ENCODE measurements around the gene SIK3.

The SIK3 gene

GRCh38 chr11:116911976-116912734, 186.1 kb downstream of the SIK3 start:
- DNase-seq (ENCODE audit: low read depth): no peak
- no peak overlapping the region for H3K4me3 ChIP-seq (ENCODE audit: control insufficient read depth, low read depth, low read length)
- TF ChIP-seq CTCF (IDR thresholded peaks at IDR 0.05; ENCODE audit: control insufficient read depth, insufficient read depth, low read depth, low read length, missing control alignments): no peak

- TF ChIP-seq CTCF (IDR thresholded peaks at IDR 0.05; ENCODE audit: control insufficient read depth, insufficient read depth, low read depth, low read length, missing control alignments): no peak
- no peak overlapping the region for H3K4me3 ChIP-seq (ENCODE audit: control insufficient read depth, low read depth, low read length)
- no peak for DNase-seq (ENCODE audit: low read depth)
Observed at GRCh38 chr11:116910847-116911246, 187.4 kb downstream of the SIK3 start.

GRCh38 chr11:116910378-116910777, 187.8 kb downstream of the SIK3 start:
- H3K4me3 ChIP-seq (ENCODE audit: control insufficient read depth, low read depth, low read length): no peak overlapping the region
- DNase-seq (ENCODE audit: low read depth): no peak
- TF ChIP-seq CTCF (IDR thresholded peaks at IDR 0.05; ENCODE audit: control insufficient read depth, insufficient read depth, low read depth, low read length, missing control alignments): no peak

GRCh38 chr11:116909245-116909644, 189.0 kb downstream of the SIK3 start:
- TF ChIP-seq CTCF (IDR thresholded peaks at IDR 0.05; ENCODE audit: control insufficient read depth, insufficient read depth, low read depth, low read length, missing control alignments): no peak
- DNase-seq (ENCODE audit: low read depth): no peak
- H3K4me3 ChIP-seq (ENCODE audit: control insufficient read depth, low read depth, low read length): no peak overlapping the region

GRCh38 chr11:116906479-116906878, 191.7 kb downstream of the SIK3 start:
- H3K4me3 ChIP-seq (ENCODE audit: control insufficient read depth, low read depth, low read length): no peak overlapping the region
- no peak for TF ChIP-seq CTCF (IDR thresholded peaks at IDR 0.05; ENCODE audit: control insufficient read depth, insufficient read depth, low read depth, low read length, missing control alignments)

GRCh38 chr11:116903090-116903489, 195.1 kb downstream of the SIK3 start:
- TF ChIP-seq CTCF (IDR thresholded peaks at IDR 0.05; ENCODE audit: control insufficient read depth, insufficient read depth, low read depth, low read length, missing control alignments): no peak
- H3K4me3 ChIP-seq (ENCODE audit: control insufficient read depth, low read depth, low read length): no peak overlapping the region
- no peak for DNase-seq (ENCODE audit: low read depth)

More at GRCh38 chr11:116906479-116906878, 191.7 kb downstream of the SIK3 start:
- DNase-seq (ENCODE audit: low read depth): no peak
